ENCODE results near the gene RPL12.
A peak's percentile ranks its signal among the peaks of the same experiment; 100 is the strongest.

RPL12 gene

DNA sequence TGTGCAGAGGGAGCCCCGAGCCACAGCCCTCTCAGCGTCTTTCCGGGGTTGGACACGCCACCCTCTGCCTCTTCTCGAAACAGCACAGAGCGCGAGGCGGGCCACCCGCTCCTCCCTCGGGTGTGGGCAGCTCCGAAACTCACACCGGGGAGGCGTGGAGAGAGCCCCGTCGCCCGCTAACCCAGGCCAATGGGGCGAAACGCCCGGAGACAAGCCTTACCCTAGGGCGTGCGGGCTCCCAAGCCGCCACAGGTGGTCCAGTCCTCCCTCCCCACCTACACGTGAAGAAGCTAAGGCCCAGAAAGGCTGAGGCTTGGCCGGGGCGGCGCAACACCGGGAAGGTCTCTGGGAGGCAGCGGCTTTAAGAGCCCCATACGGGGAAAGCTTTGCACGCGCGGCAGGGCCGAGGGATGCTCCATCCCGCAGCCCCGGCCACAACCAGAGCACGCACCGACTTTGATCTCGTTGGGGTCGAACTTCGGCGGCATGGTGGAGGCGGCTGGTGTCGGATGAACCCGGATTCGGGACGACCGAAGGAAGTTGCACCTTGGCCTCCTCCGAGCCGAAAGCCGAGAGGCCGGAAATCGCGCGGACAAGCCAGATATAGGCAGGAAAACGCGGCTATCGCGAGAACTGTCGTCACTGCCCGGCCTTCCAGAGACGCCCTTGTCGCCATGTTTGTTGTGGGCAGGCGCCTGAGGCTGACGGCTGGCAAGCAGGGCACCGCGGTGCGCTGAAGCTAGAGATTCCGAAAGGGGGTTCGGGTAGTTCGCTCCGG is at the start of gene RPL12, which contains the start of gene LRSAM1:
TSS of gene RPL12 (minus strand) at position 577 of the 778 bp plus-strand sequence. CDS start at position 488, 89 bp downstream.
TSS of gene LRSAM1 (plus strand) at position 681 of the 778 bp plus-strand sequence. CDS start 3,018 bp downstream, outside the sequence.
- DNase-seq (ENCODE audit: low read depth), result peak; percentile 97

DNA sequence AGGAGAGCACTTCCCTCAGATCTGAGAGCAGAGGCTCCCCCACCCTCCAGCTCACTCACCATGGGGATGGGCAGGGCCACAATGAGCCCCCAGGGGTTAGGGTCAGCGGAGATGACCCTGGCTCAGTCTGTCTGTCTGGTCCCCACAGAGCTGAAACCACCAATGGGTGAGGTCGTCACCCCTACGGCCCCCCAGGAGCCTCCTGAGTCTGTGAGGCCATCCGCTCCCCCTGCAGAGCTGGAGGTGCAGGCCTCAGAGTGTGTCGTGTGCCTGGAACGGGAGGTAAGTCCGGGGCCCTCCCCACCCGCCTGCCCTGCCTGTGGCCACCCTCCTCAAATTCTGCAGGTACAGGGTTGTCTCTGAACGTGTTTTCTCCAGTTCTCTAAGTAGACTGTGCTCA is 49.7 kb upstream of the RPL12 start:
- DNase-seq (ENCODE audit: low read depth), result no peak

DNA sequence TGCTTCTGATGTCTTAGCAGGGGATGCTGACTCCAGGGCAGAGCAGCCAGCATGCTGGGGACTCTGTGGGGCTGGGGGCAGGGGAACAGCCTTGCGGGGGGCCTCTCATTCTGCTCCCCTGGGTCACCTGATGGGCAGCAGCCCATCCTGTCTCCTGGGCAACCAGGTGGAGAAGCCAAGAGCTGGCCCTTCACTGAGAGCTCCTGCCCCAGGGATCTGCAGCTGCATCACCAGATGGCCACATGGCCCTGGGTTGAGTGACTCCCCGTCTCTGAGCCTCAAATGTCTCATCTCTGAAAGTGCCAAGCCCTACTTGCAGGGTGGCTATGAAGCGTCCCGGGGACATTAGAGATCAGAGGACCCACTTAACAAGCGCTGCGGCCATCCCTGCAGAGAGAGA is 49.2 kb upstream of the RPL12 start:
- DNase-seq (ENCODE audit: low read depth), result no peak

DNA sequence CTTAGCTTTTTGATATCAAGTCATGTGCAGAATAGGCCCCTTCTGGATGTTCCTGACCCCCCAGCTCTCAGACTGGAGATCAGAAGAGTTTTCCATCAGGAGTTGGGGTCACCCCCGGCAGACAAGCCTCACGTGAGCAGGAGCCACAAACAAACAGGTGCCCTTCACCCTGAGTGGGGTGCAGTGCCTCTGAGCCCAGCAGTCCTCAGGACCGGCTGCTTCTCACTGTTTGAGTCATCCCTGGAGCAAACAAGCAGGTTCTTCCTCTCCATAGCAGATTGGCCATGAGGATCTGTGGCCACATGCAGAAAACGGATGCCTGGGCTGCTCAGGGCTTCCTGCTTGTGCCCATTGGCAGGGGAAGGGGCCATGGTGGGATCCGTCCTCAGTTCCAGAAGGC is 47.1 kb upstream of the RPL12 start:
- no peak for DNase-seq (ENCODE audit: low read depth)

DNA sequence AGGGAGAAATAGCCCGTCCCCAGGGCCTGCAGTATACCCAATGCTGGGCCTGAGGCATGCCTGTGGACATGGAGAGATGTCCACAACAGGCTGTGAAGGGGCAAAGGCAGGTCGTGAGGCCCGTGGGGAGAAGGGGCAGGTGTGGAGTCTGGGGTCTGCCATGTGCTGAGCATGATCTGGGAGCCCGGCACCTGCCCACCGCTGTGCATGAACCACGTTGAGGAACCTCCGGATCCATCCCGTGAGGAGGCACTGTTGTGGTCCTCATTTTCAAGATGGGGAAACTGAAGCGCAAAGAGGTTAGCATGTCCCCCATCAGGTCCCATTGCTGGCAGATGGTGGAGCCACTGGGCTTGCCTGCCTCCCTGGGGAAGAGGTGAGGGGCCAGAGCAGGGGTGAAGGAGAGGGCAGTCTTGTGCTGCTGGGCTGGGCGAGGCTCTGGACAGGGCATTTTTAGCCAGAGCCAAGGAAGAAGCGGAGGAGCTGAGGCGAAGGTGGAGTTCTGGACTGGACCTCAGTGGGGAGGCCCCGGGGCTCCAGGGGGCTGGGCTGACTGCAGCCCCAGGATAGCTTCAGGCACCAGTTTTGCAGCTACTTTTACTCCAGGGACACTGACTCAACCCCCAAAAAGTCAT is 46.6 kb upstream of the RPL12 start:
- no peak for DNase-seq (ENCODE audit: low read depth)

DNA sequence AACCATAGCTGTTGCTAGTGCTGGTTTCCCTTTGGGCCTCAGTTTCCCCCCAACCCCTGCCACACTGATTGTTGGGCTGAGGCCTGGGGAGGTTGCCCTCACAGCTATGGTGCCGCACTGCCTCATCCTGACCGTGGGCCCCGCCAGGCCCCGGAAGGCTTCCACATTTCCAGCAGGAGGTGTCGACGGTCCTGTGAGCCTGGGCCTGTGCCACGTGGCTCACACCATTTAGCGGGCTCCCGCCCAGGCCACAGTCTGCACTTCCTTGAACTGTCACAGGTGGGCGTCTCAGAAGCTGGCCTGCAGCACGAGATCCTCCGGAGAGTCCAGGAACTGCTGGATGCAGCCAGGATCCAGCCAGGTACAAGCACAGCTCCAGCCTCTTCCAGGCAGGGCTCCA is 45.8 kb upstream of the RPL12 start:
- no peak for DNase-seq (ENCODE audit: low read depth)

DNA sequence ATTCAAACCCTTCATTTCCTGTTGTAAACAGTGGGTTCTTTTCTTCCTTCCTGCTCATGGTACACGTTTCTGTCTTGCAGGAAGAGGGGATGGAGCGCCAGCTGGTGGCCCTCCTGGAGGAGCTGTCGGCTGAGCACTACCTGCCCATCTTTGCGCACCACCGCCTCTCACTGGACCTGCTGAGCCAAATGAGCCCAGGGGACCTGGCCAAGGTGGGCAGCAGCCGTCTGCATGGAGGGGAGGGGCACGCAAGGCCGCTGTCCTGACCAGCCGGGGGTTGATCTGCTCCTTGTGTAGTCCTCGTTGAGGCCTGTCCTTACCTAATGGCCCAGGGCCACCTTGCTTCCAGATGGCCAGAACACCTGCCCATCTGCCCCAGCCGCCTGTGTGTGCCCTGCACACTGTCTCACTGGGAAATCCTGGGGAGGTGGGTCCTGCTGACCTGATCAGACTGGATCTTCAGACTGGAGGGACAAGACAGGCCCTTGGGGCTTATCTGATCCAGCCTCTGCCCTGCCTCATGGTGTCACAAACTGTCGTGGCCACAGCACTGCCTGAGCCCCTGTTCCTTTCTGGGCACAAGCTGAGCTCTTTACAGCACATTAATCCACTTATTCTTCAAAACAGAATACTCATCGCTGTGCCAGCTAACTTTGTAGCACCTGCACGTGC is 44.8 kb upstream of the RPL12 start:
- DNase-seq (ENCODE audit: low read depth), result no peak

DNA sequence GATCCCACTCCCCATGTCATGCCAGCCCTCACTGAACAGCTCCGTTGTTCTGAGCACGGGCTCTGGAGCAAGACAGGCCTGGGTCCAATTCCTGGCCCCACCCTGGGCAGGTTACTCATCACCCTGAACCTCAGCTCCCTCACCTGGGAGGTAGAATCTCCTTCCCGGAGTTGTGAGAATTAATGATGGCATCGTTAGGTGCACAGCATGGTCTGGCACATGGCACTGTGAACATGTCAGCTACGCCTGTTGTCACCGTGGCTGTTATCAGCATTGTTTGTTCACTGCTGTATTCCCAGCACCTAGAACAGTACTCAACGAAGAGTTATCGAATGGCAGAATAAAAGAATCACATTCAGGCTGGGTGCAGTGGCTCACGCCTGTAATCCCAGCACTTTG is 43.1 kb upstream of the RPL12 start:
- no peak for DNase-seq (ENCODE audit: low read depth)

DNA sequence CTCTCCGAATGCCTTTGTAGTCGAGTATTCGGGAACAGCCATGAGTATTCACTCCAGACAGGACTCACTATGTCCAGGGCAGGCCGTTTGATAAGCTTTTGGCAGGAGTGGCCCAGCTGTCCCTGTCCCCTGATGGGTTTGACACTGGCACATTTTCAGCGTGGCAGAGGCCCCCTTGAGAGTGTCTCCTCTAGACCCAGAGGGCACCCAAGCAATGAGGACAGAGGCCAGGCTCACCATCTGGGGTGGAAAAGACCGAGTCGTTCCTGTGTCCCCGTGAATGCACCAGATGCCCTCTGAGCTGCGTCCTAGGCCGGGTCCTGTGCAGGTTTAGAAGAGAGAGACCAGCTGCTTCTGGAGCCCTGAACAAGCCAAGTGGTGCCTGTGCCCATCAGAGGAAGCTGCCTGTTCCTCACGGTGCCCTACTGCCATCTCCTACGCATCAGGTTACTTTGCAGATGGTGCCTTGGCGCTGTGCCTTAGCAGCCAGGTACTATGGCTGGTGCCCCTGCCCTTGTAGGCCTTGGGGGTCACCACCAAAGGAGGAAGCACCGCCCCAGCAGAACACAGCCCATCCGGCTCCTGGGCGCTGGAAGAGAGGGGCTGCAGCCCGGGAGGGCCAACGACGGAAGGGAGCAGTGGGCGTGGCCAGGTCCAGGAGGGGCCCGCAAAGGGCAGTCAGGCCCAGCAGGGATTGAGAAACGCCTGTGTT is 42.5 kb upstream of the RPL12 start:
- DNase-seq (ENCODE audit: low read depth), result no peak

DNA sequence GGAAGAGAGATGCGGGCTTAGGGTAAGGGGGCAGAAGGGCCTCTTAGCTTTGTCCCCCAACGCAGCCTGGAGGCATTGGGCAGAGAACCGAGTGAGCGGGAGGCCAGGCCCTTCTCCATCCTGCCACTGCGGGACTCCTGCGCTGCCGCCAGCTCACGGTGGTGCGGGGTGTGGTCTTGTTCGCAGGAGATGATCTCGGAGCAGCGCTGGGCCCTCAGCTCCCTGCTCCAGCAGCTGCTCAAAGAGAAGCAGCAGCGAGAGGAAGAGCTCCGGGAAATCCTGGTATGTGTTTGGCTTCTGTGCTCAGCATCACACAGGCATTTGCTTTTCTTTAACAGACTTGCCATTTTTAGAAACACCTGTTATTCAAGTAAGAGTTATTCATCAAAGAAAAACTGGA is 41.4 kb upstream of the RPL12 start:
- DNase-seq (ENCODE audit: low read depth), result no peak

DNA sequence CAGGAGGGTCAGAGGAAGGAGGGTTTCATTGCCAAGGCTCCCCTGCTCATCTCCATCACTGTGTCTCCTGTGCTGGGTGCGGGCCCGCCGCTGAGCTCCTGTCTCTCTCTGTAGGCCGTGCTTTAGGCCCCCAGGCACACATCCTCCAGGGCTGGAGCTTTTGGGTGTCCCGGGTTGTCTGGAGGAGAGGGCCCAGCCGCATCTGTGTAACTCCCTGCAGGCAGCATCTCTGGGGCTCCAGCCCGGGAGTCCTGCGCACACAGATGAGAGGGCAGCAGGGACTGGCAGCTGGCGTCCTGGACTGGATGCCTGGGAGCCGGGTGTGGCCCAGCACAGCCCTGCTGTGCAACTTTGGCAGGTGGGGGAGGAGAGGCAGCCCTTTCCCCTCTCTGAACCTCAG is 40.3 kb upstream of the RPL12 start:
- DNase-seq (ENCODE audit: low read depth), result no peak

DNA sequence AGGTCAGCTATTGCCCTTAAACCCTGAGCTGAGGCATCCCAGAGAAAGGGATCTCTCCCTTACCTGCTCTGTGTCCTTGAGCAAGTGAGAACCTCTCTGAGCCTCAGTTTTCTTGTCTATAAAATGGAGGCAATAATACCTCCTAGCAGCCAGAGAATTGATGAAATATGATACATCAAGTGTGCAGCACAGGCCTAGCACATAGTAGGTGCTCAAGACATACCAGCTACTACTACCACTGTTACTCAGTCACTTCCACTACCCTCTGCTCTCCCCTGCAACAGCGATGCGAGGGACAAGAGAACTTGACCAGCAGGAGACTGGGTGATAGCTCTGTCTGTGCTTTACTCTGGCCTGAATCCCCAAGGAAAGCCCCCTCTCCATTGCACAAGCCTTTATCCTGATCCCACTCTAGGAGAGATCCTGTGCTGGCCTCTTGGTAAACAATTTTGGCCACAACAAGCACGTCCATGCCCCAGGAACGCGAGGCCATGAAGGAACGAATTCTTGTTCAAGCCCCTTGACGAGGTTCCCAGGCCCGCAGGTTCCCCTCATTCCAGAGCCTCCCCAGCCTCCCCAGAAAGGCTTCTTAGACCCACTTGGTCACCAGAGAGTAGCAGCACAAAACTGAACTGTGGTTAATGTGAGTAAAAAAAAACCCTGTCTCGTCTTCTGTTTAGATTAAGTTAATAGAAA is 39.5 kb upstream of the RPL12 start:
- DNase-seq (ENCODE audit: low read depth), result no peak

DNA sequence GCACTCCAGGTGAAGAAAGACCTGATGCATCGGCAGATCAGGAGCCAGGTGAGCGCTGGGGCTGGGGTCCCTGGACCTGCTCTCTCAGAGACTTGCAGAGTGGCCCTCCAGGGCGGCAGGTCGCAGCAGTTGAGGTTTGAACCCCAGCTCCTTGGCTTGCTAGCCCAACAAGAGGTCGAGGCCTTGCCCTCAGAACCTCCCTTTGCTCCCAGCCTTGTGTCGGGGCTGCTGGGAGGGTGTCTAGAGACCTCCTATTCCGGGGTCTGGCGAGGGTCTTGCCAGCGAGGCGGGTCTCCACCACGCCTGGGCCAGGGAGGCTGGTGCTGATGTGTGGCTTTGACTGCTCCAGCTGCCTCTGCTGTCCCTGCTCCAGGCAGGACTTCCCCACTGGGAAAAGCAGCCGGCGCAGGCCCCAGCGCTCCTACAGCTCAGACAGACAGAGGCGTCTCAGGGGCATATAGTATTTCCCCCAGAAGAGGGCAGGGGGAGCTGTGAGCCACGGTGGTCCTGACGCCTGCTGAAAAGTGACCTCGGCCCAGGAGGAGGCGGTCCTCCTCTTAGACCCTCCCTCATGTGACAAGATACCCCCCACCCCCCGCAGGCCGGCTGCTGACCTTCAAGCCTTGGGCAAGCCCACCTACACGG is 38.4 kb upstream of the RPL12 start:
- DNase-seq (ENCODE audit: low read depth), result no peak

DNA sequence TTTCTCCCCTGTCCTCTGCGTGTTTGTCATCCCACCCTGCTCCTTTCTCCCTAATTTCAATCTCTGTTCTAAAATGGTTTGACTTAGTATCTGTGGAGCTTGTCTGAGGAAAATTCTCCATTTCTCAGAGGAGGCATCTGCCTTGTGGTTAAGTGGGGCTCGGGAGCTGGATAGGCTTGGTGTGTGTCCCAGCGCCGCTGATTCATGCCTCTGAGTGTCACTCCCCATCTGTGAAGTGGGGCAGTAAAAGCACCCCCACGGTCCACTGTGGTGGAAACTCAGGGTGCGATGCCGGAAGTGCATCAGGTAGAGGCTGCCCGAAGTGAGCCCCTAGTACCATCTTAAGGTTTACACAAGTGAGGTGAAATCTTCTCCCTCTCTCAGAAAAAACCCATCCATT is 37.7 kb upstream of the RPL12 start:
- DNase-seq (ENCODE audit: low read depth), result no peak

DNA sequence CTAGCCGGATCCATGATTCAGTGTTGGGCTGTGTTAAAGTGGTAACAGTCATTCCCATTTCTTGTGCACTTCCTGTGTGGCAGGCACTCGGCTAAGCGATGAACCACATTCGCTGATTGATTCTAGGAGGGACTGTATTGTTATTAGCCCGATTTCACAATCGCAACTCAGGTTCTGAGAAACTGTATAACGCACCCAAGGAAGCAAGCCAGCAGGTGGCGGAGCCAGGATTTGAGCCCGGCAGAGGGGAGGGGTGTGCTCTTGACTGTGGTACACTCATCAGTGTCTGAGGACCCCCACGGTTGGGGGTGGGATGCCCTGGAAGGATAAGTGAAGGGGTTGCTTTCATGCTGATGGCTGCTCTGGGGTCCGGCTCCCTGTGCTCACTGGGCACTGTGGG is 34.8 kb upstream of the RPL12 start:
- no peak for DNase-seq (ENCODE audit: low read depth)

DNA sequence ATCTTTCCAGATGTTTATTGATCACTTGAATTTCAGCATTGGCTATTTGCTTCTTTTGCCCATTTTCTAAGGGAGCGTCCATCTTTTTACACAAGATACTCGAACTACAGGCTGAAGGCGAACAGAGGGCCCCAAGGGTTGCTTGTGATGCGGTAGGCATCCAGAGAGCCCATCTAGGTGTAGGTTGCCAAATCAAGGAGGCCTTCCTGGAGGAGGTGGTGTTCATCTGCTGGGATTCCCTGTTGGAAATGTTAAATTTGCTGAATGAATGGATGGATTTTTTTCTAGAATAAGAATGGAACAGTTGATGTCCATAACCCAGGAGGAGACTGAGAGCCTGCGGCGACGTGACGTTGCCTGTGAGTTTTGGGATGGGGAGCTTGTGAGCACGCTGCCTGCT is 31.5 kb upstream of the RPL12 start:
- DNase-seq (ENCODE audit: low read depth), result no peak

DNA sequence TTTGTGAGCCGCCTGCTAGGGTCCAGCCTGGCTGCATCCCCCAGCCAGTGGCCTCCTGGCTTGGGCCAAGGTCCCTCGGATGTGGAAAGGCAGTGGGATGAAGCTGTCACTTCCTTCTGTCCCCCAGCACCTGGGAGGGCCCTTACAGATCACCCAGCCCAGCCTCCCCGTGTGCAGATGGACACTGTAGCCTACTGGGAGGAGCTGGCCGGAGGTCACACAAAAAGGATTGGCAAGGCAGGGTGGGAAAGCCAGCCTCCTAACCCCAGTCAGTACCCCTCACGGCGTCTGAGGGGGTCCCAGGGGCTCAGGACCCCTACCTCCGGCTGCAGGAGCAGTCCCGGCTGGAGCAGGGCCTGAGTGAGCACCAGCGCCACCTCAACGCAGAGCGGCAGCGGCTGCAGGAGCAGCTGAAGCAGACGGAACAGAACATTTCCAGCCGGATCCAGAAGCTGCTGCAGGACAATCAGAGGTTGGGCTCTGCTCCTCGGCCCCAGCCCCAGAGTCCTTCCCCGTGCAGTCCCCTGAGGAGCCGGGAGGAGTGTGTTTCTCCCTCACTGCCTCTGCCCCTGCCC is 28.4 kb upstream of the RPL12 start:
- no peak for DNase-seq (ENCODE audit: low read depth)

DNA sequence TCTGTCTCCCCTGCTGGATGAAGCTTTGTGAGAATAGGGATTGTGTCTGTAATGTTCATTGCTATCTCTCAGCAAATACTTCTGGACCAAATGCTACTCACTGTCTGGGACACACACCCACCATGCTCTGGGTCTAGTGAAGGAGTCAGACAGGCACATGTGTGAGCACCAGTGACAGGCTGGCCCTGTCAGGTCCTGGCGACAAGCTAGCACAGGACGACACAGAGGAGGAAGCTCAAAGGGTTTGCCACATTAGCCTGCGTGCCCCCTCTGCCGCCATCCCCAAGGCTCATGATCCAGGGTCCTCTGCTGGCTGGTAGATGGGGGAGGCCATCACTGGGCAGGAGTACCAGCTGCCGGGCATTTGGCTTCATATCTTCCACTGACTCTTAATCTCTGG is 23.4 kb upstream of the RPL12 start:
- DNase-seq (ENCODE audit: low read depth), result no peak

DNA sequence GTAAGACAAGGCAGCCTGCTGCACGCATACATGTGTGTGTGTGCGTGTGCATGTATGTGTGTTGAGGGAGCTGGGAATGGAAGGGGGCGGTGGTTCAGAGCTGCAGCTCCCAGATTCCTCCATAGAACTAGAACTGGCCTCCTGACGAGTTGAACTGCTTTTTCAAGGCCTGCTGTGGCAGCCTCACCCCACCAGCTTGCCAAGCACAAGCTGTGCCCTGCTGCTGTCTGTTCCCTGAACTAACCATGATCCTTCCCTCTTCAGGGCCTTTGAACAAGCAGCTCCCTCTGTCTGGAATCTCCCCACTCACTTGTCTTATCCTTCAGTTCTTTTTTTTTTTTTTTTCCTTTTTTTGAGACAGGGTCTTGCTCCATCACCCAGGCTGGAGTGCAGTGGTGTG is 22.7 kb upstream of the RPL12 start:
- DNase-seq (ENCODE audit: low read depth), result no peak

DNA sequence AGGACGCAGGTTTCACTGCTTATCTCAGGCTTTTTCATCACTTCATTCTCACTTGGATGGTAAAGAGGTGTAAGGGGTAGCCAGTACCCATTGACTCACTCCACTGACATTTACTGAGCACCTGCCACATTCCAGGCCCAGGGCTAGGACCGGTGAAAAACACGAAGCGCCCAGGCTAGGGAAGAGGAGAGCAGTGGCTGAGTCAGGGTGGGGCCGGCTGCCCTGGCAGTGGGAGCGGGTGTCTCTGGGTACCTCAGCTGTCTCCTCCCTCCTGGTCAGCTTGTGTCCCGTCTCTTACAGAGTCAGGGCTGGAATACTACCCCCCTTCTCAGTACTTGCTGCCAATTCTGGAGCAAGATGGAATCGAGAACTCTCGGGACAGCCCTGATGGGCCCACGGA is 22.3 kb upstream of the RPL12 start:
- DNase-seq (ENCODE audit: low read depth), result no peak

DNA sequence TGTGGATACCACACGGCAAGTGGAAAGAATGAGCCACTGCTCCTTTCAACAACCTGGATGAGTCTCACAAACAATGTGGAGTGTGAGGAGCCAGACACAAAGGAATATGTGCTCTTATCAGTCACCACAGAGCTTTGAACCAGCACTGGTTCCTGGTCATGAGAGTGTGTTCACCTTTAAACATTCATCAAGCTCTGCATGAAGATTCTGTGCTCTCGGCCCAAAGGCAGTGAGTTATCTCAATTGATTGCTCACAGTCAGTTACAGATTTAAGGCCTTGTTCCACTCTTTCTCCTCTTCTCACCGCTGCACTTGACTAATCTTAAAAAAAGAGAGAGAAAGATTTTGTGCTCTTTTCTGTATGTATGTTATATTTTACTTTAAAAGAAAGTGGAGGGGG is 19.5 kb upstream of the RPL12 start:
- DNase-seq (ENCODE audit: low read depth), result no peak
